Measurements from ENCODE around the gene MATCAP1.
A peak's percentile ranks its signal among the peaks of the same experiment; 100 is the strongest.

Gene MATCAP1

DNA sequence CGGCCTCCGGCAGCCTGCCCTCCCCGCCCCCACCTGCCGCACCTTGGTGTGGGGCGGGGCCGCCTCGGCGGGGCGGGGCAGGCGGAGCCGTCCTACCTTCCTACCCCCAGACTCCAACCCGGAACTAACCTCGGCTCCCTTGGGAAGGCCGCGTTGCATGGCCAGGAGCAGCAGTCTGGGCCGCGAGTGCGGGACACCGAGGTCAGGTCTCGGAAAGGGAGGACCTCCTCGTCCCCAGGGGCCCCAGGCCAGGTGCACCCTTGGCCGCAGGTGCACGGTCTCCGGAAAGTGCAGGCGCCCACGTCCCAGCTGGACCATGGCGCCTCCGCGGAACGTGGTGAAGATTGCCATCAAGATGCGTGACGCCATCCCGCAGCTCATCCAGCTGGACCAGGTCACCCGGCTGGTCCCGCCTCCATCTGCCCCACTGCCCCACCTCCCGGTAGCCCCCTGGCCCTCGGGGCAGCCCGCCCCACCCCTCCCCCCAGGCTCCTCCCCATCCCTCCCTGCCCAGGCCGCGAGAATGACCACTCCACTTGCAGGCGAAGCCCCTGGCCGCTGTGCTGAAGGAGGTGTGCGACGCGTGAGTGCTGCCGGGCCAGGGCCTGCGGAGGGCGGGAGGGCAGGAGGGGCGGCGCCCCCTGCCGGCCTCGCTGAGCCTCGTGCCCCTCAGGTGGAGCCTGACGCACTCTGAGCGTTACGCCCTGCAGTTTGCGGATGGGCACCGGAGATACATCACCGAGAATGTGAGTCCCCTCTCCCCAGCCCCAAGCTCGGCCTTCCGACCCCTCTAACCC lies 15.4 kb upstream of the MATCAP1 start, which contains the start of gene ELMO3:
Gene ELMO3, plus strand, starts transcription at position 121 of the 797 bp plus-strand sequence. Its CDS starts 196 bp downstream, at position 317.
- no peak within 1 kb of the TSS for H3K27ac ChIP-seq (replicated peaks)

DNA sequence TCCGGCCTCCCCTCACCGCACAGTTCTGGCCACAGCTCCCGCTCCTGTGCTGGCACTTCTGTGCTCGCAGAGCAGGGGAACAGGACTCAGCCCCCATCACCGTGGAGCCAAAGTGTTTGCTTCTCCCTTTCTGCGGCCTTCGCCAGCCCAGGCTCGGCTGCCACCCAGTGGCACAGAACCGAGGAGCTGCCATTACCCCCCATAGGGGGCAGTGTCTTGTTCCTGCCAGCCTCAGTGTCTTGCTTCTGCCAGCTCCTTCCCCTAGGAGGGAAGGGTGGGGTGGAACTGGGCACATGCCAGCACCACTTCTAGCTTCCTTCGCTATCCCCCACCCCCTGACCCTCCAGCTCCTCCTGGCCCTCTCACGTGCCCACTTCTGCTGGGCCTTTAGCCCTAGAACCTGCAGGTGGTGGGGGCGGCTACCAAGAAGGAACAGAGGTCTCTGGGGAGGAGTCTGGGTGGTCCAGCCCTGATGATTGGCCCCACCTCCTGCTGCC lies 14.5 kb upstream of the MATCAP1 start:
- TF ChIP-seq, protein P1, sequence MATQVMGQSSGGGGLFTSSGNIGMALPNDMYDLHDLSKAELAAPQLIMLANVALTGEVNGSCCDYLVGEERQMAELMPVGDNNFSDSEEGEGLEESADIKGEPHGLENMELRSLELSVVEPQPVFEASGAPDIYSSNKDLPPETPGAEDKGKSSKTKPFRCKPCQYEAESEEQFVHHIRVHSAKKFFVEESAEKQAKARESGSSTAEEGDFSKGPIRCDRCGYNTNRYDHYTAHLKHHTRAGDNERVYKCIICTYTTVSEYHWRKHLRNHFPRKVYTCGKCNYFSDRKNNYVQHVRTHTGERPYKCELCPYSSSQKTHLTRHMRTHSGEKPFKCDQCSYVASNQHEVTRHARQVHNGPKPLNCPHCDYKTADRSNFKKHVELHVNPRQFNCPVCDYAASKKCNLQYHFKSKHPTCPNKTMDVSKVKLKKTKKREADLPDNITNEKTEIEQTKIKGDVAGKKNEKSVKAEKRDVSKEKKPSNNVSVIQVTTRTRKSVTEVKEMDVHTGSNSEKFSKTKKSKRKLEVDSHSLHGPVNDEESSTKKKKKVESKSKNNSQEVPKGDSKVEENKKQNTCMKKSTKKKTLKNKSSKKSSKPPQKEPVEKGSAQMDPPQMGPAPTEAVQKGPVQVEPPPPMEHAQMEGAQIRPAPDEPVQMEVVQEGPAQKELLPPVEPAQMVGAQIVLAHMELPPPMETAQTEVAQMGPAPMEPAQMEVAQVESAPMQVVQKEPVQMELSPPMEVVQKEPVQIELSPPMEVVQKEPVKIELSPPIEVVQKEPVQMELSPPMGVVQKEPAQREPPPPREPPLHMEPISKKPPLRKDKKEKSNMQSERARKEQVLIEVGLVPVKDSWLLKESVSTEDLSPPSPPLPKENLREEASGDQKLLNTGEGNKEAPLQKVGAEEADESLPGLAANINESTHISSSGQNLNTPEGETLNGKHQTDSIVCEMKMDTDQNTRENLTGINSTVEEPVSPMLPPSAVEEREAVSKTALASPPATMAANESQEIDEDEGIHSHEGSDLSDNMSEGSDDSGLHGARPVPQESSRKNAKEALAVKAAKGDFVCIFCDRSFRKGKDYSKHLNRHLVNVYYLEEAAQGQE (IDR thresholded peaks at IDR 0.05; ENCODE audit: insufficient replicate concordance, low read depth): no peak
- TF ChIP-seq, protein P2, sequence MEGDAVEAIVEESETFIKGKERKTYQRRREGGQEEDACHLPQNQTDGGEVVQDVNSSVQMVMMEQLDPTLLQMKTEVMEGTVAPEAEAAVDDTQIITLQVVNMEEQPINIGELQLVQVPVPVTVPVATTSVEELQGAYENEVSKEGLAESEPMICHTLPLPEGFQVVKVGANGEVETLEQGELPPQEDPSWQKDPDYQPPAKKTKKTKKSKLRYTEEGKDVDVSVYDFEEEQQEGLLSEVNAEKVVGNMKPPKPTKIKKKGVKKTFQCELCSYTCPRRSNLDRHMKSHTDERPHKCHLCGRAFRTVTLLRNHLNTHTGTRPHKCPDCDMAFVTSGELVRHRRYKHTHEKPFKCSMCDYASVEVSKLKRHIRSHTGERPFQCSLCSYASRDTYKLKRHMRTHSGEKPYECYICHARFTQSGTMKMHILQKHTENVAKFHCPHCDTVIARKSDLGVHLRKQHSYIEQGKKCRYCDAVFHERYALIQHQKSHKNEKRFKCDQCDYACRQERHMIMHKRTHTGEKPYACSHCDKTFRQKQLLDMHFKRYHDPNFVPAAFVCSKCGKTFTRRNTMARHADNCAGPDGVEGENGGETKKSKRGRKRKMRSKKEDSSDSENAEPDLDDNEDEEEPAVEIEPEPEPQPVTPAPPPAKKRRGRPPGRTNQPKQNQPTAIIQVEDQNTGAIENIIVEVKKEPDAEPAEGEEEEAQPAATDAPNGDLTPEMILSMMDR (IDR thresholded peaks at IDR 0.05; ENCODE audit: insufficient read depth, low read length): peak; percentile 67
- peak in 1 of 2 experiments; percentile 70 for DNase-seq (ENCODE audit: low read depth in 1 of 2, low spot score in 1 of 2)
- no peak overlapping the region for H3K27ac ChIP-seq (replicated peaks)

More for the DNA sequence above, 15.4 kb upstream of the MATCAP1 start, which contains the start of gene ELMO3:
- Histone ChIP-seq H3K4me3 (replicated peaks; ENCODE audit: insufficient read depth, low read length) (no peak within 1 kb of the TSS), H3K27me3 (ENCODE audit: insufficient read depth, poor library complexity, severe bottlenecking) (no peaks in the 10 kb centered on the region)
- TF ChIP-seq SPI1 (IDR thresholded peaks at IDR 0.05; ENCODE audit: borderline replicate concordance, low read depth) (no peak), POLR2AphosphoS5 (IDR thresholded peaks at IDR 0.05; ENCODE audit: low read depth) (no peak), GABPA (IDR thresholded peaks at IDR 0.05; ENCODE audit: low read depth) (no peak)
- TF ChIP-seq, protein P2 (IDR thresholded peaks at IDR 0.05; ENCODE audit: insufficient read depth, low read length): no peak
- TF ChIP-seq, protein P1 (IDR thresholded peaks at IDR 0.05; ENCODE audit: insufficient replicate concordance, low read depth): no peak
- no peak for DNase-seq (ENCODE audit: low read depth in 1 of 2, low spot score in 1 of 2)

DNA sequence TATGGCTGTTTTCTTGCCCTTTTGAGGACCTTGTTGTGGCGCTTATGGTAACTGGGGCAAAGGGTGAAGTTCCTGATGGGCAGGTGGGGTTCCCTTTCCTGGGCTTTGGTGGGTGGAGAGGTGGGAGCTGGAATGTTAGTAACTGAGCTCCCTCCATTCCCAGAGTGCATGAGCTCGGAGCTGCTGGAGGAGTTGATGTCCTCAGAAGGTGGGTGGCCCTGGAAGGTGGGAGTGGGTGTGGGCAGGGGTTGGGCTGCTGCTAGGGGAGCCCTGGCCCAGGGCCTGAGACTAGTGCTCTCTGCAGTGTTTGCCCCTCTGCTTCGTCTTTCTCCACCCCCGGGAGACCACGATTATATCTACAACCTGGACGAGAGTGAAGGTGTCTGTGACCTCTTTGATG lies 13.9 kb upstream of the MATCAP1 start:
- no peak for DNase-seq (ENCODE audit: low read depth in 1 of 2, low spot score in 1 of 2)
- TF ChIP-seq GABPA (IDR thresholded peaks at IDR 0.05; ENCODE audit: low read depth) (no peak), POLR2AphosphoS5 (IDR thresholded peaks at IDR 0.05; ENCODE audit: low read depth) (no peak), SPI1 (IDR thresholded peaks at IDR 0.05; ENCODE audit: borderline replicate concordance, low read depth) (no peak)
- TF ChIP-seq, protein P2 (IDR thresholded peaks at IDR 0.05; ENCODE audit: insufficient read depth, low read length): no peak
- TF ChIP-seq, protein P1 (IDR thresholded peaks at IDR 0.05; ENCODE audit: insufficient replicate concordance, low read depth): no peak
- no peak overlapping the region for H3K27ac ChIP-seq (replicated peaks)

More for the DNA sequence above, 14.5 kb upstream of the MATCAP1 start:
- H3K27me3 ChIP-seq (ENCODE audit: insufficient read depth, poor library complexity, severe bottlenecking): no peaks in the 10 kb centered on the region
- H3K4me3 ChIP-seq (replicated peaks; ENCODE audit: insufficient read depth, low read length): no peak overlapping the region

More for the DNA sequence above, 13.9 kb upstream of the MATCAP1 start:
- Histone ChIP-seq H3K27me3 (ENCODE audit: insufficient read depth, poor library complexity, severe bottlenecking) (no peaks in the 10 kb centered on the region), H3K4me3 (replicated peaks; ENCODE audit: insufficient read depth, low read length) (no peak overlapping the region)

Data from HL-60 (cell line).